MM.1S (cell line): ENCODE measurements around the gene STK39.

Source experiments
- EZH2 ChIP-seq: fragments of 300-600 bp; sonication (generic); optimal IDR thresholded peaks from 2 replicates; pipeline ENCODE3; 2017; ENCODE audit warnings: low read depth, mild to moderate bottlenecking, antibody characterized with exemption, low read length, mixed read lengths
- TF ChIP-seq, protein P1 (sequence below): fragments of 300-600 bp; sonication (generic); IDR thresholded peaks from 2 replicates; pipeline ENCODE4 v1.5.1; 2016; ENCODE audit warnings: antibody characterized with exemption, low read length, mixed read lengths

DNA sequence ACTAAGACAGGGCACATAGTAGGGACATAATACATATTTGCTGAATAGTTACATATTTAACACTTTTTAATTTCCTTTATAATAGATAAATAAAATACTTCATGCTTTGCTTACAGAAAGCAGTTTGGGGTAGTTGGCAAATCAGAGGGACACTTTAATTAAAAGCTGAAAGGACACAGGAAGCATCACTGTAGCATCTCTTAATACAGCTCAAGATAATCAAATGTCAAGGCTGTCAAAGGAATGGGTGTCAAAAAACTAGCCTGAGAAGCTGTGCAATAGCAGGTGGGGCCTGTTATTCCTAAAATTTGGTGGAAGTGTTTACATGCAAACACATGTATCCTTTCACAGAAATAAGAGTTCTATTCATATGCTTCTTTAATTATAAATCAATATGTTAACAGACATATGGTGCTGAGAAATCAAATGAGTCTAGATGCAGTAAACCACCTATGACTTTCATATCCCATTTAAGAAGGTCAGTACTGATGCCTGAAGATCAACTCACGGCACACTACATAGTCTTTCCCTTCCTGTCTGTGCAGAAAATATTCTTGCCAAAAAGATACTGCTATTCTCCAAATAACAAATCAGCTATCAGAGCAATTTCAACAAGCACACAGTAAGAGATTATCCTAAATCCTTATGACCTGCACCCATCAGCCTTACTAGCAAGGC lies 174.6 kb downstream of the STK39 start:
- TF ChIP-seq, protein P1, sequence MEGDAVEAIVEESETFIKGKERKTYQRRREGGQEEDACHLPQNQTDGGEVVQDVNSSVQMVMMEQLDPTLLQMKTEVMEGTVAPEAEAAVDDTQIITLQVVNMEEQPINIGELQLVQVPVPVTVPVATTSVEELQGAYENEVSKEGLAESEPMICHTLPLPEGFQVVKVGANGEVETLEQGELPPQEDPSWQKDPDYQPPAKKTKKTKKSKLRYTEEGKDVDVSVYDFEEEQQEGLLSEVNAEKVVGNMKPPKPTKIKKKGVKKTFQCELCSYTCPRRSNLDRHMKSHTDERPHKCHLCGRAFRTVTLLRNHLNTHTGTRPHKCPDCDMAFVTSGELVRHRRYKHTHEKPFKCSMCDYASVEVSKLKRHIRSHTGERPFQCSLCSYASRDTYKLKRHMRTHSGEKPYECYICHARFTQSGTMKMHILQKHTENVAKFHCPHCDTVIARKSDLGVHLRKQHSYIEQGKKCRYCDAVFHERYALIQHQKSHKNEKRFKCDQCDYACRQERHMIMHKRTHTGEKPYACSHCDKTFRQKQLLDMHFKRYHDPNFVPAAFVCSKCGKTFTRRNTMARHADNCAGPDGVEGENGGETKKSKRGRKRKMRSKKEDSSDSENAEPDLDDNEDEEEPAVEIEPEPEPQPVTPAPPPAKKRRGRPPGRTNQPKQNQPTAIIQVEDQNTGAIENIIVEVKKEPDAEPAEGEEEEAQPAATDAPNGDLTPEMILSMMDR, result no peak
- no peak for TF ChIP-seq EZH2
